Right ventricle myocardium inferior (tissue), 1 donor: Measurements from ENCODE around the gene JAML. TPM values are rescaled to one million over a fixed set of nuclear protein-coding genes. Genes with fewer than 3 reads are reported as not detected.
A peak's percentile ranks its signal among the peaks of the same experiment; 100 is the strongest.

ENCODE experiments used
- ATAC-seq: fragments of 200-7000 bp; cut with Tn5 transposase; one replicate; pipeline ENCODE4 v1.9.1; 2020; ENCODE audit warnings: mild to moderate bottlenecking, moderate library complexity
- DNase-seq: peaks from one replicate; pipeline ENCODE4 v3.0.0; 2021; ENCODE audit errors: missing footprints
- intact Hi-C: fragments of 100-400 bp; cut with DNase I; formaldehyde crosslinking; loops from one replicate; pipeline ENCODE4 v1.11.0; 2022
- total RNA-seq: library from RNA; stranded (reverse); fragmentation: NEBNext Ultra II Directional; extraction: Animal tissue kit (Norgen Biotek cat#: 25700); gene quantifications from one replicate; pipeline ENCODE4 v1.2.1, GENCODE V29; 2021
- donor health status: DM: no; HTN: yes; CAD: no; lungs with severe emphysema.

Gene JAML
- total RNA-seq, 1 donor from 2014 or later = 3.3 TPM

- intact Hi-C loops = no loop called here
- DNase-seq (no peak), ATAC-seq (no peak)
Observed at GRCh38 chr11:118222437-118222836, 2.4 kb downstream of the JAML start.

- DNase-seq (no peak), ATAC-seq (no peak)
- intact Hi-C loops = no loop called here
Observed at GRCh38 chr11:118221419-118221818, 3.4 kb downstream of the JAML start.

GRCh38 chr11:118219732-118220131 is 5.1 kb downstream of the JAML start:
- no peak for DNase-seq
- ATAC-seq = no peak
- intact Hi-C loops = no loop called here

GRCh38 chr11:118219244-118219643 is 5.6 kb downstream of the JAML start:
- DNase-seq (no peak), ATAC-seq (no peak)
- intact Hi-C loops = no loop called here

GRCh38 chr11:118217575-118217974 is 7.2 kb downstream of the JAML start:
- ATAC-seq (no peak), DNase-seq (no peak)
- intact Hi-C loops = no loop called here

- intact Hi-C loops = no loop called here
Observed at GRCh38 chr11:118216621-118217481, 8.0 kb downstream of the JAML start.

DNA sequence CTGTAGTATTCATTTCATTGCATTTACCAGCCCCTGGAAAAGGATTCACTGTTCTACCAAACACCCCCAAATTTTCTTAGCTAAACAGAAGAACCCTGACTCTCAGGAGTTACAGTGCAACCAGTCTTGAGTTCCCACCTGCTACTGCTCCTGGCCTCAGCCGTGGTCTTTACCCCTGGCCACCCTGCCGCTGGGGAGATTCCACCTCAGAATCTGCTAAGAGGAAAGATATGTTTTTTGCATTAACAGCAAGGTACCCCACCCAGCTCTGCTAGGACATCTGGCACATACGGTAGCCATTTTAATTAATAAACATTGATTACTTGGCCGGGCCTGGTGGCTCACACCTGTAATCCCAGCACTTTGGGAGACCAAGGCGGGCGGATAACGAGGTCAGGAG is 9.0 kb downstream of the JAML start:
- intact Hi-C loops = no loop called here
- ATAC-seq (no peak), DNase-seq (no peak)

More at GRCh38 chr11:118216621-118217481, 8.0 kb downstream of the JAML start:
- ATAC-seq = no peak
- DNase-seq = no peak

GRCh38 chr11:118215262-118215661 is 9.5 kb downstream of the JAML start:
- ATAC-seq (no peak), DNase-seq (no peak)
- intact Hi-C loops = no loop called here

GRCh38 chr11:118214210-118214914 is 10.4 kb downstream of the JAML start:
- peak; percentile 60 for ATAC-seq
- intact Hi-C loops = no loop called here
- peak; percentile 76 for DNase-seq

DNA sequence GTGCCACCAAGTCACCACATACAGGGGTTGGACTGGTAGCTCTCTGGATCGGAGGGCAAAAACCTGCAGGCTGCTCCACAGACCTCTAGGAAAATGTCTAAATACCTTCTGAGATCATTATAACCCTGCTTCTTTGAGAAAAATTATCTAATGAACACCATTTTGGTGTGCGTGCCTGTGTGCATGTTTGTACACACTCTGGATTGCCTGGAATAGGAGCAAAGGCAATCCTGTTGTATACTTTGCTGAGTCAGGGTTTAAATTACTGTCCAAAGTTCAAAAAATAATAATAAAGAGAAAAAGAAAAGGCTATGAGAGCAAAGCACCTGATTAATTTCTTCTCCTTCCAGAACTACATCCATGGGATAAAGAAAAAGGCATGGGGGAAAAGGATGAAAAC is 11.0 kb downstream of the JAML start:
- no peak for DNase-seq
- intact Hi-C loops = no loop called here
- no peak for ATAC-seq

DNA sequence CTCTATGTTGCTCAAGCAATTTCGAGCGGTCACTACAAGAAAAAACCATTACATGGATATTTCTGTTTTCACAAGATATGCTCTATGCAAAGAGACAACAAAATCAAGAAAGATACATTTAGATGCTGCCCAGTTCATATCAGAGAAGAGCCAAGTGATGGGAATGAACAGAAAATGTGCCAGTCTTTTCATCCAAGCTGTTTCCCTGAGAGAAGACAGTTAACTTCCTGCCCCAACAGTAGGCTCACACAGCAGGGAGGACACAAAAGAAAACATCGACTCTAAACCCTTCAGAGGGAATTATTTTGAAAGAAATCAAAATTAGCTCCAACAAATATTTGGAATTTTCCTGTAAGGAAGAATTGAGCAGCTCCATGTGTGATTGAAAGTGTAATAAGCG is 11.6 kb downstream of the JAML start:
- DNase-seq (no peak), ATAC-seq (no peak)
- intact Hi-C loops = no loop called here

GRCh38 chr11:118212781-118213191 is 12.0 kb downstream of the JAML start:
- ATAC-seq (no peak), DNase-seq (no peak)
- intact Hi-C loops = no loop called here

GRCh38 chr11:118212131-118212725 is 12.6 kb downstream of the JAML start:
- DNase-seq (no peak), ATAC-seq (peak; percentile 72)
- intact Hi-C loops = no loop called here

- intact Hi-C loops = no loop called here
- DNase-seq (no peak), ATAC-seq (no peak)
Observed at GRCh38 chr11:118211006-118211405, 13.8 kb downstream of the JAML start.

DNA sequence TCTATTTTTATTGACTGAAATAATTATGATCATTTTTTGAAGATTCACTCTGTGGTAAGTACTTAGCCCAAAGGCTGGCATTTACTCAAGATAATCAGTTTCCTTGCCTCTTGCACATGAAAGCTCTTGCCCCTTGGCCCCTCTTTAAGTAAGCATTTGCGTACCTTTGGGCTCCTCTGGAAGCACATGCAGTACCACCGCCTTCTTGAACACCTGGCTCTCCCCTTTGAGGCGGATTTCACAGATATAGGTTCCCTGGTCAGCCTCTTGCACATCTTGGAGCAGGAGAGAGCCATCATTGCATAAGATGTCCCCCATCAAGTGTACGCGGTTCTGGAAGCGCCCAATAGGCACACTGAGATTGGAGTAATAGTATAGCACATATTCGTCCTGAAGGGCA is 14.5 kb downstream of the JAML start:
- no peak for ATAC-seq

DNA sequence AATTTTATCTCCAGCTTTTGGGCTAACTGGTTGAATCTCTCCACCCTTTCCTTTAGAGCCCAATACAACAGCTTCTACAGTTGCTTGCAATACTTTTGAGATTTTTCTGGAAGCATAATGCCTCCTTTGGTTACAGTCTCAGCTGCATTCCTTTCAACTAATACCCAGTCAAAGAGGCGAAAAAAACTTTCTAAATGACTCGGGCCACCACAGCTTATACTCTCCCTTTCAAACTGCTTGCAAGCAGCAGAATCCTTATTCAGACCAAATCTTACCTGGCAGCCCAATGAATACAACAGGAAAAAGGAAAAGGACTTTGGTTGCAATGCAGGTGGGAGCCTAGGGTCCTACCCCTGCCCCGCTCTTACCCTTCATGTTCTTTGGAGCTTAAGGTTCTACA is 15.8 kb downstream of the JAML start:
- intact Hi-C loops = no loop called here
- no peak for ATAC-seq
- DNase-seq = no peak

More for the DNA sequence above, 14.5 kb downstream of the JAML start:
- intact Hi-C loops = no loop called here
- no peak for DNase-seq

GRCh38 chr11:118207079-118207478 is 17.7 kb downstream of the JAML start:
- no peak for DNase-seq
- no peak for ATAC-seq
- intact Hi-C loops = no loop called here

- intact Hi-C loops = no loop called here
- ATAC-seq (peak; percentile 47), DNase-seq (no peak)
Observed at GRCh38 chr11:118206391-118207031, 18.3 kb downstream of the JAML start.

DNA sequence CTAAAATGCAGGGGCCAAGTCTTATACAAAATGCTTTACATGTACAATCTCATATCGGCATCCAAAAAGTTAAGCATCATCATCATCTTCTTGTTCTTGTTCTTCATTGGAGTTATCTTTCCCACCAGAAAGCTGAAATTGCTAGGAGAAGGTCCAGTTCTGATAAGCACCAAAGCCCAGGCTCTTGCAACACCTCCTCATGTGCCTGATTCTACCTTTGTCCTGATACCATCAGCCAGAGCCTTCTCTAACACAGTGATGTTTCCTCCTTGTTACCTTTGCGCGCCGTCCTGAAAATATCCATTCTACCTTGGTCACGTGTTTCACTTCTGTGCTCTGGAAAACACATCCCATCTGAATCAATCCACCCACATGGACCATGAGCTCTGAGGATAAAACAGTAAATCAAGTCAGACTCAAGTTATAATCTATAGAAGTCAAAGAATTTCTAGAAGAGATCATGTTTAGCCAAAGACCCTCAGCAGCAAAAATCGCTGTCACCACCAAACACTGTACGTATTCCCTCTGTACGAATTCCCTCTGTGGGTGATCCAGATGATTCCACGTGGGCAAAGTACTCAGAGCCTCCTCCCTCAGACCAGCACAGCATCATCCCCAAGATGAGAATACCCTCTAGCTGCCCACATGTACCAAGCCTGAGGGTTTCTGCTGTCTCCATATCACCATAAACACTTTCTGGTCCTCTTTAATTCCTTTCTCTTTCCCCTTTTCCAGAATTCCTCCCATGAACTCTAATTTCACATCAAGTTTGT is 19.0 kb downstream of the JAML start:
- intact Hi-C loops = no loop called here
- DNase-seq (no peak), ATAC-seq (no peak)
